GM21423 (cell line): ENCODE results near the gene SHROOM3.
"Not testable (repeated sequence)": the region's sequence is repeated elsewhere in the genome, so short reads cannot be mapped to it uniquely, and the experiment has no call there.

Experiments
- ATAC-seq: cut with Tn5 transposase; IDR thresholded peaks from one replicate; pipeline ENCODE4 v1.9.1; 2021; ENCODE audit warnings: mild to moderate bottlenecking, moderate library complexity; ENCODE audit not compliant: unreplicated experiment

Gene SHROOM3

DNA sequence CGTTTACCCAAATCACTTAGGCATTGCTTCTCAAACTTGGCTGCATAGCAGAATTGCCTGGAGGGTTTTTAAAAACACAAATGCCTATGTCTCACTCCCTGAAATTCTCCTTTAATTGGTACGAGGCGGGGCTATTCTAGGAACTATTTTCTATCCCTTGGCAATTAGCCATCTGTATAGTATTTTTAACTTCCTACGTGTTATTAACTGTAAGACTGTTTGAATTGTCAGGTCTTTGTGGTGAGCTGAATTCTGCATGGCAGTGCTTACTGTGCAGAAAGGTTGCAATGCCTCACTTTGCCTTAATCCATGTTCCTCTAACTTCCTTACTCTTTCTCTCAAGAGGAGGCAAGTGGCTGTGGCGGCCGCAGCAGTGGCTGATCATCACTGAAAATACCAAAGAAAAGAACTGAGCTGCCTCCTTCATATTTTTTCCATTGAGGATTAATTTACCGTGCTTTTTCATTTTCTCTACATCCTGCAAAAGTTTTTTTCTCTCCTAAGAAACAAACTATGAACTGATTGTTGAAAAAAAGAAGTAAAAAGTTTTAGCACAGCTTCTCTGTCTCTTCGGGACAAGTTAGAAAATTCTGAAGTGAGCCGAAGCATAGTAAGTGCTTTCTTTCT is at the start of gene SHROOM3:
Gene SHROOM3 (plus strand): TSS at position 329 of the 627 bp plus-strand sequence. CDS start 824 bp downstream, outside the sequence.
- no peak for ATAC-seq

DNA sequence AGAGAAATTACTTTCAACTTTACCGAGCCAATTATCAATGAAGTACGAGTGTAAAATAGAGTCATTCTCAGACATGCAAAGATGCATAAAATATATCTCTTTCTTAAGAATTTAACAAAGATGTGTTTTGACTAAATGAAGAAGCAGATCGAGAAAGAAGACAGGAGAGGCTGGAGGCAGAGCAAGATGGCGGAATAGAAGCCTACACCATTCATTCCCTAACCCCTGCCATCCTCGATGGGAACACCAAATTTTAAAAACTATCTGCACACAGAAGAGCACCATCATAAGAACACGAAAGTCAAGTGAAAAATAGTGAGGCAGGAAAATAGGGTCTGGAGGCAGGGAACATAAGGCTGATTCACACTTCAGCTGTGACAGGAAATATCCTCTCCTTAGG is 49.1 kb upstream of the SHROOM3 start:
- ATAC-seq = no peak

DNA sequence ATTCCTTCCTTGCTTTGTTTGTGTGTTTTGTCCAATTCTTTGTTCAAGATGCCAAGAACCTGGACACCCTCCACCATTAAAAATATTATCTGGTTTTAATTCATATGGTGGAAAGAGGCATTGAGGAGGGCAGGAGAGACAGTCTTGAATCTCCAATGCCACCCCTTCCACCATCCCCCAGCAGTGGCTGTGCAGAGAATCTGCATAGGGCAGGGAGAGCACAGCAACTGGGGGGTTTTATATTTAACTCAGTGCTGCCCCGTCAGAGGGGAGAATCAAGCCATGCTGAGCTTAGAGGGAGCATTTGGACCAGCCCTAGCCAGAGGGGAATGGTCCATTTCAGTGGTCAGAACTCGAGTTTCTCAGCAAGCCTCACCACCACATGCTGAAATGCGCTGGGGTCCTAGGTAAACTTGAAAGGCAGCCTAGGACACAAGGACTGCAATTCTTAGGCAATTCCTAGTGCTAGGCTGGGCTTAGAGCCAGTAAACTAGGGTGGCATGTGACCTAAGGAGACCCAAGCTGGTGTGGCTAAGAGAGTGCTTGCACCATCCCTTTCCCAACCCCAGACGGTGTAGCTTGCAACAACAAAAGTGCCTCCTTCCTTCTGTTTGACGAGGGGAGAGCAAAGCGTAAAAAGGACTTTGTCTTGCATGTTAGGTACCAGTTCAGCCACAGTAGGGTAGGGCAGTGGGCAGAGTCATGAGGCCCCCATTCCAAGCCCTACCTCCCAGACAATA is 48.3 kb upstream of the SHROOM3 start:
- no peak for ATAC-seq

DNA sequence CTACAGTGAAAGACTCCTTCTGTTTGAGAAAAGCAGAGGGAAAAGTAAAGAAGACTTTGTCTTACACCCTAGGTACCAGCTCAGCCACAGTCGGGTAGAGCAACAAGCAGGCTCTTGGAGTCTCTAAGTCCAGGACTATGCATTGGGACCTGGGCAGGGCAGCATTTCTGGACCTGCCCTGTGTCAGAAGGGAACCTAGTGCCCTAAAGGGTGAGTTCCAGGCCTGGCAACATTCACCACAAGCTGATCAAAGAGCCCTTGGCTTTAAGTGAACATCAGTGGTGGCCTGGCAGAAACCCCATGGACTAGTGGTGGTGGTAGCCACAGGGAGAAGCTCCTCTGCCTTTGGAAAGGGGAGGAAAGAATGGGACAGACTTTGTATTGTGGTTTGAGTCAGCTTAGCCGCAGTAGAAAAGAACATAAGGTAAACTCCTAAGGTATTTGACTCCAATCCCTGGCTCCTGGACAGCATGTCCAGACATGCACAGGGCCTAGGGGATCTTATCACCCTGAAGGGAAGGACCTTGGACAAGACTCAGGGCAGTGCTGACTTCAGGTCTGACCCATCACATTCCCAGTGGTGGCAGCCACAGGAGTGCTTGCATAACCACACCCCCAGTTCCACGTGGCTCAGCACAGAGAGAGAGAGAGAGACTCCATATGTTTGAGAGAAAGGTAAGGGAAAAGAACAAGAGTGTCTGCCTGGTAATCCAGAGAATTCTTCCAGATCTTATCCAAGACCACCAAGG is 46.7 kb upstream of the SHROOM3 start:
- ATAC-seq = no peak

DNA sequence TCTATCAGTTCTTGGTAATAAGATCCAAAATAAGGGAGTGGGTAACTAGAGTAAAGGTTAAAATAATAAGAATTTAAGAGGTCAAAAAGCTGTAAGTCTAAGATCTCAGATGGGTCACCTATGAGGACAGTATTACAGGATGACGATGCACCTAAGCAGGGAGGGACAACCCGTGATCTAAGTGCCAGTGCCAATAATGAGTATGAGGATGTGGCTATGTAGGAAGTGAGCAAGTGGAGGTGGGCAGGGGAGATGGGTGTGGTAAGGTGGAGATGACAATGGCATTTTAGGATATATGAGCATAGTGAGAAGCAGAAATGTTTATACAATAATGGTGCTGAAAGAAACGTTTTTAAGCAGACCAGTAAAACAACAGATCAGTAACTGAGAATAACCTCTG is 33.4 kb upstream of the SHROOM3 start:
- no peak for ATAC-seq

DNA sequence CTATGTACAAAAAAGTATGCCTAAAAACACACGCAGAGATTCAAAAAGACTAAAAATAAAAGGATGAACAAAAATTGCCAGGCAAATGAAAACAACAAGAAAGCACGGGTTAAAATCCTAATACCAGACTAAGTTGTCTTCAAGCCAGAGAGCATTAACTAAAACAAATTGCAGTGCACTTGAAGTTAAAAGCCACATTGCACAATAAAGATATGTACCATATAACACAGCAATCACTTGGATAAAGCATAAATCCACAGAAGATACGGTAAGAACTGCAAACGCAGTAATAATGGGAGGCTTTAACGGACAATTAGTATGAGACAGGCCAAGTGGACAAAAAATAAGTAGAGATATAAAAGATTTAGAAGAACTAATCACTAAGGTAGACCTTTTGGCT is 28.9 kb upstream of the SHROOM3 start:
- no peak for ATAC-seq

DNA sequence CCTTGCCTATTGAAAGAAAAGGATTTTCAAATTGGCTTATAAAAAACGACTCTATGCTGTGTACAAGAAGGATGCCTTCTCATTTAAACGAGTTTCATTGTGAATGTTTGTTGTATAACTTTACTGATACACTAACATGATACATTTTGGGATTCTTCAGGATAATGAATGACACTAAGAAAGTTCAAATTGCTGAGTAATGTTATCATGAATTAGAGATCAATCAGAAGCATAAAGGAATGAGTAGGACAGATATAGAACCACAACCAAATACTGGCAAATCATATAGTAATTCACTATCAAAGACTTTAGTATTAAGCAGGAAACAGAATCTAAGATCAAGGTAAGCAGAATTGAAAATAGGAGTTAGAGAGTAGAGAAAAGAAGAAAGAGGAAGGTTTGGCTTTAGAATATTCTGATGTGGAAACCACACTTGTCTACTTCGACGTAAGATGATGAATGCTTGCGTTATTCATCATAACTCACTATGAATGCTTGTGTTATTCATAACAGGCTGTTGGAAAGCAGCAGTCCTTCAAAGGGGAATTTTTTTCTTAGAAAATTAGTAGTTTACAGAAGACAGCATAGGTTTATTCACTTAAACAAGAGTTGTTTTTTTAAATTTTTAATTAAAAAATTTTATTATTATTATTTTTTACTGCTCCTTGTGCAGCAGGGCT is 27.4 kb upstream of the SHROOM3 start:
- ATAC-seq = no peak

DNA sequence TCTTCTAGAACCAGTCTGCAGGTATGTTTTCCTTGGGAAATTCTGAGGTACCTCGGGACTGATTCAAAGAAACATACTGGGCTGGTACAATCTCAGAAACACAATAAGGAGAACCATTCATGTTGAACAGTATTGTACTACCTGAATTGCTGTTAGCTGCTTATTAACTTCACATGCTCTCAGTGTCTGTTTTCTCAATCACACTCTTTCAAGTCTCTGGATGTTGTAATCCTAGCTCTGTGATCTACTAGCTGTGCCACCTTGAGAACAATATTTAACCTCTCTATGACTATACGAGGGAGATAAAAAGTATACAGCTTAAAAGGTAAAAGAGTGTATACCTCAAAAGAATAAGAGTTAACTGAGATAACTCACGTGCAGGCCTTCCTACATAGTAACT is 24.4 kb upstream of the SHROOM3 start:
- no peak for ATAC-seq

DNA sequence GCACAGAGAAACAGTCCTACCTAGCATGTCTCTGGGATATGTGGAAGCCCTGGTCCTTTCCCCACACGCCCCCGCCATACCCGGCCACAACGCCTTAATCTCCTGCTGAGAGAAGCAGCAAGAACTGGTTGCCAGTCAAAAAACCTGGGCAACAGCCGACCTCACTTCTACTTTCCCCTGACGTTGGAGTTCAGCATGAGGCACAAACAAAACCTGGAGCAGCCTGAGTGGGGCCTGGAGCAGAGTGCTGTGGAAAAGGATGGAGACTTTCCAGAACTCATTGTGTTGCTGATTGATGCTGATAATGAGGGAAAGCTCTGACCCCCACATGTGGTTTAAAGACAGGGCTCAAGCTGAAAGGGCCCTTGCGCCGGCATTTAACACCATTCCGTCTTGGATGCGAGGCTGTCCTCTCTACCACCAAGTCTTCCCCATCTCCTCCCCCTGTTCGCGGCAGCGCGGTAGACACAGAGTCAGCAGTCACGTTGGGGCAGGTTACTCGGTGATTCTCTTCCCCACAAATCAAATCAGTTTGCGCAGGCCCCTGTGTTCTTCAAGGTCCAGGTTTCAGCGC is 14.8 kb upstream of the SHROOM3 start:
- no peak for ATAC-seq

DNA sequence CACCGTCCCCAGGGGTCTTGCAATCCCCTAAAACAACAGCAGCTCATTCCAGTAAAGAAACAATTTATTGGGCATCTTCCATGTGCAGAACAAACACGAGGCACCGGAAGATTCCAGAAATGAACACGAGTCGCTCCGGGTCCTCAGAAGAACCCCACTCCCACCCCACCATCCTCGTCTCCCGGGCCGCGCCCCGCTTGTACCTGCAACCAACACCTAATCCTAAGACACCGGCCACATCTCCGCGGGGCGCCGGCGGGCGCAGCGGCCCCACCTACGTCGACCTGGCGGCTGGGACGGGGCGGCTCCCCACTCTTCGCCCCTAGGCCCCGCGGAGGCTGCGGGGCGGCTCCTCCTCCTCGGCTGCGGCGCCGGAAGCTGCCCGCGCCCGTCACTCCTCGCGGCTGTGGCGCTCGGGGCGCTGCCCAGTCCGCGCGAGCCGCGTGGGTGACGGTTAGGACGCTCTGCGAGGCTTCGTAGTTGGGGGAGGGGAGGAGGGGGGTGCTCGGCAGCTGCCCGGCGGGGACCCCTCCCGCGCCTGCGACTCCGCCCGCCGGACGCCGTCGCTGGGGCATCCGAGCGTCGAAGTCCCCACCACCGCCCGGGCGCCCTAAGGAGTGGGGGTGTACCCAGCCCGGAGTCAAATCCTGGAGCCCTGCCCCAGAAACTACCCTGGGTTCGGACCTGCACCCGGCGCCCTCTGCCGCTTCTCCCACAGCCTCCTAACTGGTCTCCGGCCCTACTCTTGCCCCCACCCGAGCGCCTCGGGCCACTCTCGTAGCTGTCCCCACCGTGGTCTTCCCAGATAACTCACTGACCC is 14.1 kb upstream of the SHROOM3 start, which contains the start of gene CCDC158:
Gene CCDC158 (minus strand): TSS at position 380 of the 820 bp plus-strand sequence. CDS start 17,934 bp downstream, outside the sequence.
- ATAC-seq = no peak

DNA sequence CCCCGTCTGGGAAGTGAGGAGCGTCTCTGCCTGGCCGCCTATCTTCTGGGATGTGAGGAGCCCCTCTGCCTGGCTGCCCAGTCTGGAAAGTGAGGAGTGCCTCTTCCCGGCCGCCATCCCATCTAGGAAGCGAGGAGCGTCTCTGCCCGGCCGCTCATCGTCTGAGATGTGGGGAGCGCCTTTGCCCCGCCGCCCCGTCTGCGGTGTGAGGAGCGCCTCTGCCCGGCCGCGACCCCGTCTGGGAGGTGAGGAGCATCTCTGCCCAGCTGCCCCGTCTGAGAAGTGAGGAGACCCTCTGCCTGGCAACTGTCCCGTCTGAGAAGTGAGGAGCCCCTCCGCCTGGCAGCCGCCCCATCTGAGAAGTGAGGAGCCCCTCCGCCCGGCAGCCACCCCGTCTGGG is 11.9 kb upstream of the SHROOM3 start:
- ATAC-seq = not testable (repeated sequence)

DNA sequence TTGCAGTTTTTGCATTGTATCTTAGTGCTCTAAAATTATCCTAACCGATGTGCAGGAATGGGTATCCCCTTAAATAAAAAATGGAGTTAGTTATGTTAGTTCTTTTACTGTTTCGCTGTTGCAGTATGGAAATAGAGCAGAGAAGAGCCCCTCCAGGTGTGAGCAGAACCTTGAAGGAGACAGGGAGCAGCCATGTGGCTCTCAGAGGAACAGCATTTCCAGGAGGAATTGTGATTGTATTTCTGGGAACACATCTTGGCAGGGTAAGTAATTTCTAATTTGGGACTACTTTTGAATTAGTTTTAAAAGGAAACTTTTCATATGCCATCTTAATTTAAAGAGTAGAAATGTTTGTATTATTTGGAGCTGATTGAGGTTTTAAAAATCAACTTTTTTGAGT is 8.8 kb upstream of the SHROOM3 start:
- ATAC-seq = no peak

DNA sequence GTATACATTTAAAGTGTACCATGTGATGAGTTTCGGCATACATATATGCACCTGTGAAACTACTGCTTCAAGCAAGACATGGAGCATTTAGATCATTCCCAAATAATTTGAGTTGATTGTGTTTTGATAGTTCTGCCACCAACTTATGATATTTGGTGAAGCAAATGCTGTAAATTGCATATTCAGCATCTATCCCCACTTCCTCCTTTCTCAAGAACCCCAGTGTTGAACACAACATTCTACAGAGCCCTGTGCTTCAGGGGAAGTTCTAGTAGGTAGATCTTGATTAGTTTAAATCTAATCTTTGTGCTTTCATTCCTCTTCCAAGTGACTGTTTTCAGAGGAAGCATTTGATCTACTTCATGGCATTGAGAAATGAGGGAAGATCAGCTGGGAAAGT is 5.4 kb upstream of the SHROOM3 start:
- ATAC-seq = no peak

DNA sequence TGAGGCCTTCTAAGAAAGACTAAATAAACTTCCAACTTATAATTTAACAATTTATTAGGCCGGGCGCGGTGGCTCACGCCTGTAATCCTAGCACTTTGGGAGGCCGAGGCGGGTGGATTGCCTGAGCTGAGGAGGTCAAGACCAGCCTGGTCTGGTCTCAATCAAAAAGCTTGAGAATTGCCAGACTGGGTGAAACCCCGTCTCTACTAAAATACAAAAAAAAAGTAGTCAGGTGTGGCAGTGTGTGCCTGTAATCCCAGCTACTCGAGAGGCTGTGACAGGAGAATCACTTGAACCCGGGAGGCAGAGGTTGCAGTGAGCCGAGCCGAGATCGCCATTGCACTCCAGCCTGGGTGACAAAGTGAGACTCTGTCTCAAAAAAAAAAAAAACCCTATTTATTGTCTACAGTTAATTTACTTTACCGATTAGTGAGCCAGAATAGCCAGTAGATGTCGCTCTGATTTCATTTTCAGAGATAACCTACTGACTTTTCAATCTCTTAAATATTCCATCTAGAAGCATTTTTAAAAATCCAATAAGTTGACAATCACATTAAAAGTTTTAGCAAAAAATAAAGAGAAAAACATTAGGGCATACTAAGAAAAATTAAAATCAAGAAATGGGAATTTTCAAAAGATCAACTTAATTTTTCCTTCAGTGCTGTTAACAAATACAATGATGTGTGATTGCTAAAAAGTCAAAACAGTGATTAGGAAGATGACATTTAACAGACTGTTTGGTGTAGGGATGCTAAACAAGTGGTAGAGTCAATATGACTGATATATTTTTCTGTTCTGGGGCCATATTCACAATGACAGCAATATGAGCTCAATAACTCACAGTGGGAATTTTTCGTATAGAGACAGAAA is 4.3 kb upstream of the SHROOM3 start:
- no peak for ATAC-seq

DNA sequence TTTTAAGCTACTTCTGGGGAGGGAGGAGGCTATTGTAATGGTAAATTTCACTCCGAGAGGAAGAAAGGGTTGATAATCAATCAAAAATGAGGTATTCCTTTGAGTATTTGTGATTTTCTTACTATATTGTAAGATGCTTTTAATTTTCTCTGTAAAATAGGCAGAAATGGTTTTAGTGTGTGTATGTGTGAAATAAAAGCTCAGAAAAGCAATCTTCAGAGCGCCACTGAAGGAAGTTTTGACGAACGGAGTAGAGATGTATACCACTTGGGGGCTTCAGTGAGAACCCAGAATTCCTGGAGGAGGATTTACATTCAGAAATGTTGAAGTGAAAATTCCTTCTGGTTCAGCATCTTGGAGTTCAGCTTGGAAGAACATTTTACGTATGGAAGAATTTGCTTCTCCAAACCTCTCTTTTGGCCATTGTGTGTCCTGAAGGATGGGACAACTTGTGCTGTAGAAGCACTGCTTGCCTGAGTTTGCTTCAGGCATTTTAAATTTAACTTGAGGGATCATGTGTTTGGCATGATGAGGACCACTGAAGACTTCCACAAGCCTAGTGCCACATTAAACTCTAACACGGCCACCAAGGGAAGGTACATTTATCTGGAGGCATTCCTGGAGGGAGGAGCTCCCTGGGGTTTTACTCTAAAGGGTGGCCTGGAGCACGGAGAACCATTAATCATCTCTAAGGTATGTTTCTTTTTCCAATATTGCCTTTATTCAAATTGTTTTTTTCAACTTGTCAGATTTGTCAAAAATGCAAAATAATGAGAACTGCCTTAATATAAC is 695 bp downstream of the SHROOM3 start:
- no peak for ATAC-seq

DNA sequence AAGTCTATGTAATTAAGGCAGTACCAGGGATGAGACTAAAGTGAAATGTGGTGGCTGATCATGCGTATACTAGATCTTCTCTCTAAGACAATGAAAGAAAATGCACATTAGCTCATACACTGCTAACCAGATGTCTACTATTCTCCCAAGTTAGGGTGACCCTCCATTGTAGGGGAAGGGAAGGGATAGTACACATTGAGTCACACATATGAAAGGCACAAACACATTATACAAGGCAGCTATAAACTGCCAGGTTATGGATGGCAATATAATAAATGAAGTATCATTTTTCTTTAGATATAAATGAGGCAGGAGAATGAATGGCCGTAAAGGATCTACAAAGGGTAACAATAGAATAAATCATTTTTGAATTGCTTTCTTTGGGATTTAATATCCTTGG is 4.5 kb downstream of the SHROOM3 start:
- ATAC-seq = no peak

DNA sequence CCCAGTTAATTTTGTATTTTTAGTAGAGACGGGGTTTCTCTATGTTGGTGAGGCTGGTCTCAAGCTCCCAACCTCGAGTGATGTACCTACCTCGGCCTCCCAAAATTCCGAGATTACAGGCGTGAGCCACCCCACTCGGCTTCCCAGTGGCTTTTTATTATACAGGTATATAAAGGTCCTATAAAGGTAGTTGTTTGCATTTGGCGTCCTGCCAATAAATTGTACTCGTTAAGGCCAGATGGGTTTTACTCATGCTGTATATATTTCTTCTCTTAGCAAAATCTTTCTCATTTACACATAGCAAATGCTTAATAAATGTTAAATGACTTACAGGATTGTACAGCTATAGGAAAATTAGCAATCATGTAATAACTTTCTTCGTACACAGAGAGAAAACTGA is 6.9 kb downstream of the SHROOM3 start:
- ATAC-seq = no peak

DNA sequence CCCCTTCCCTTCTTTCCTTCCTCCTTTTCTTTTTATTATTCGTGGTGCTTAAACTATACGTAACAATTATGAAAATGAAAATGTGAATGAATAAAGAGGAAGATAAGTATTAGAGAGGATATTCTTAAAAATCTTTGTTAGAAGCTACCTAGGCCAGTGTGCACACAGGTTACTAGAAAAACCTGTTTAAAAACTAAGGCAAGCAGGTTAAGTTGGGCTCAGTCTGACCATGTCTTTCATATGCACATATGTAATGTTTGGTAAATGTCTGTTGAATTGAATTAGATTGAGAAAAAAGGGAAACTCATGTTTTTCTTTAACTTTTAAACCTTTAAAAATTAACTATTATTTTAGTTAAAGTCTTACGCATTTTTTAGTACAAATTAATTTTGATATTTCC is 7.8 kb downstream of the SHROOM3 start:
- ATAC-seq = no peak
